Activated T-helper 17 cell treated with anti-CD3 and anti-CD28 coated beads, Interleukin-2, amount 50 U/mL, for 72 hours (primary cell): ENCODE measurements around the gene CUTC. TPM values are rescaled to one million over a fixed set of nuclear protein-coding genes. Genes with fewer than 3 reads are reported as not detected.
"Not testable (repeated sequence)": the region's sequence is repeated elsewhere in the genome, so short reads cannot be mapped to it uniquely, and the experiment has no call there.

ENCODE experiments used
- ATAC-seq: fragments of 150-1000 bp; cut with Tn5 transposase; replicated peaks from 2 replicates; pipeline ENCODE4 v1.10.0; 2021; ENCODE audit warnings: mild to moderate bottlenecking, moderate library complexity
- H3K27ac Mint-ChIP-seq: one replicate; pipeline ENCODE4 v1.8.0; 2022; ENCODE audit warnings: mixed read lengths
- H3K27me3 Mint-ChIP-seq: one replicate; pipeline ENCODE4 v1.8.0; 2022; ENCODE audit warnings: mixed read lengths
- H3K36me3 Mint-ChIP-seq: one replicate; pipeline ENCODE4 v1.8.0; 2022; ENCODE audit warnings: low read depth, mild to moderate bottlenecking, mixed read lengths
- H3K4me1 Mint-ChIP-seq: one replicate; pipeline ENCODE4 v1.8.0; 2022; ENCODE audit warnings: mixed read lengths
- H3K4me3 Mint-ChIP-seq: one replicate; pipeline ENCODE4 v1.8.0; 2022; ENCODE audit warnings: mild to moderate bottlenecking, mixed read lengths
- H3K9me3 Mint-ChIP-seq: one replicate; pipeline ENCODE4 v1.8.0; 2022; ENCODE audit warnings: mixed read lengths
- total RNA-seq, 2 donors: library from RNA; stranded (reverse); gene quantifications; one replicate each; pipeline ENCODE4 v1.2.3, GENCODE V29; 2022

The CUTC gene
- total RNA-seq, 2 donors from 2014 or later, result 25.6 to 30.9 TPM

GRCh38 chr10:99731306-99732032 is 565 bp upstream of the CUTC start:
- Mint-ChIP-seq H3K27ac (peak overlapping the region; percentile 99), H3K27me3 (no peaks in the 10 kb centered on the region), H3K9me3 (no peaks in the 10 kb centered on the region), H3K4me1 (peaks cover 20% of the 10 kb centered on the region), H3K4me3 (peak overlapping the region; percentile 100), H3K36me3 (peaks cover 67% of the 10 kb centered on the region)
- no peak for ATAC-seq

- H3K36me3 Mint-ChIP-seq, result peaks cover 67% of the 10 kb centered on the region
- H3K27me3 Mint-ChIP-seq, result no peaks in the 10 kb centered on the region
- H3K4me1 Mint-ChIP-seq, result peaks cover 20% of the 10 kb centered on the region
- no peaks in the 10 kb centered on the region for H3K9me3 Mint-ChIP-seq
- no peak for ATAC-seq
- H3K4me3 Mint-ChIP-seq, result peak overlapping the region; percentile 100
- no peak overlapping the region for H3K27ac Mint-ChIP-seq
These were observed 1.3 kb downstream of the CUTC start for GRCh38 chr10:99733366-99733765.

GRCh38 chr10:99734111-99734510 is 2.1 kb downstream of the CUTC start:
- Mint-ChIP-seq H3K36me3 (peaks cover 67% of the 10 kb centered on the region), H3K4me3 (peak overlapping the region; percentile 100), H3K4me1 (peaks cover 20% of the 10 kb centered on the region)
- not testable (repeated sequence) for H3K27me3 Mint-ChIP-seq, H3K27ac Mint-ChIP-seq, H3K9me3 Mint-ChIP-seq, ATAC-seq

GRCh38 chr10:99740260-99740659 is 8.2 kb downstream of the CUTC start:
- ATAC-seq, result no peak
- H3K4me3 Mint-ChIP-seq, result no peak overlapping the region
- no peaks in the 10 kb centered on the region for H3K27me3 Mint-ChIP-seq
- H3K4me1 Mint-ChIP-seq, result peaks cover 16% of the 10 kb centered on the region
- no peak overlapping the region for H3K27ac Mint-ChIP-seq
- H3K9me3 Mint-ChIP-seq, result peaks cover 3% of the 10 kb centered on the region
- H3K36me3 Mint-ChIP-seq, result peaks cover 100% of the 10 kb centered on the region

GRCh38 chr10:99740933-99741559 is 9.0 kb downstream of the CUTC start:
- Mint-ChIP-seq H3K9me3 (peaks cover 3% of the 10 kb centered on the region), H3K27me3 (no peaks in the 10 kb centered on the region), H3K4me1 (peaks cover 16% of the 10 kb centered on the region), H3K36me3 (peaks cover 100% of the 10 kb centered on the region), H3K4me3 (no peak overlapping the region), H3K27ac (peak overlapping the region; percentile 53)
- no peak for ATAC-seq

- Mint-ChIP-seq H3K27ac (no peak overlapping the region), H3K4me1 (peaks cover 16% of the 10 kb centered on the region)
These were observed 10.2 kb downstream of the CUTC start for GRCh38 chr10:99742254-99742653.

GRCh38 chr10:99742701-99743100 is 10.7 kb downstream of the CUTC start:
- no peak overlapping the region for H3K27ac Mint-ChIP-seq
- H3K9me3 Mint-ChIP-seq, result peaks cover 3% of the 10 kb centered on the region
- peaks cover 16% of the 10 kb centered on the region for H3K4me1 Mint-ChIP-seq
- no peak for ATAC-seq
- H3K36me3 Mint-ChIP-seq, result peaks cover 100% of the 10 kb centered on the region
- H3K4me3 Mint-ChIP-seq, result no peak overlapping the region
- no peaks in the 10 kb centered on the region for H3K27me3 Mint-ChIP-seq

More at GRCh38 chr10:99742254-99742653, 10.2 kb downstream of the CUTC start:
- no peaks in the 10 kb centered on the region for H3K27me3 Mint-ChIP-seq
- H3K4me3 Mint-ChIP-seq, result no peak overlapping the region
- H3K36me3 Mint-ChIP-seq, result peaks cover 100% of the 10 kb centered on the region
- no peak for ATAC-seq
- H3K9me3 Mint-ChIP-seq, result peaks cover 3% of the 10 kb centered on the region

- no peak for ATAC-seq
- Mint-ChIP-seq H3K4me1 (peaks cover 20% of the 10 kb centered on the region), H3K27me3 (no peaks in the 10 kb centered on the region), H3K4me3 (no peak overlapping the region), H3K36me3 (peaks cover 100% of the 10 kb centered on the region), H3K9me3 (peaks cover 3% of the 10 kb centered on the region), H3K27ac (no peak overlapping the region)
These were observed 11.8 kb downstream of the CUTC start for GRCh38 chr10:99743841-99744240.

- not testable (repeated sequence) for ATAC-seq, H3K4me3 Mint-ChIP-seq, H3K9me3 Mint-ChIP-seq, H3K27ac Mint-ChIP-seq, H3K27me3 Mint-ChIP-seq
- Mint-ChIP-seq H3K4me1 (peaks cover 20% of the 10 kb centered on the region), H3K36me3 (peaks cover 100% of the 10 kb centered on the region)
These were observed 14.1 kb downstream of the CUTC start for GRCh38 chr10:99746166-99746565.

- Mint-ChIP-seq H3K27me3 (no peaks in the 10 kb centered on the region), H3K4me1 (peaks cover 4% of the 10 kb centered on the region), H3K9me3 (no peaks in the 10 kb centered on the region), H3K27ac (no peak overlapping the region), H3K36me3 (peaks cover 100% of the 10 kb centered on the region), H3K4me3 (no peak overlapping the region)
- ATAC-seq, result no peak
These were observed 16.9 kb downstream of the CUTC start for GRCh38 chr10:99748823-99749451.

GRCh38 chr10:99750641-99751040 is 18.6 kb downstream of the CUTC start:
- H3K4me3 Mint-ChIP-seq, result no peak overlapping the region
- no peaks in the 10 kb centered on the region for H3K27me3 Mint-ChIP-seq
- no peak overlapping the region for H3K27ac Mint-ChIP-seq
- peaks cover 100% of the 10 kb centered on the region for H3K36me3 Mint-ChIP-seq
- H3K9me3 Mint-ChIP-seq, result no peaks in the 10 kb centered on the region
- no peak for ATAC-seq
- H3K4me1 Mint-ChIP-seq, result peaks cover 4% of the 10 kb centered on the region

GRCh38 chr10:99754670-99755069 is 22.6 kb downstream of the CUTC start:
- Mint-ChIP-seq H3K9me3 (no peaks in the 10 kb centered on the region), H3K4me1 (no peaks in the 10 kb centered on the region)

GRCh38 chr10:99756159-99756558 is 24.1 kb downstream of the CUTC start:
- peaks cover 100% of the 10 kb centered on the region for H3K36me3 Mint-ChIP-seq
- no peaks in the 10 kb centered on the region for H3K4me1 Mint-ChIP-seq
- H3K27me3 Mint-ChIP-seq, result no peaks in the 10 kb centered on the region
- H3K9me3 Mint-ChIP-seq, result no peaks in the 10 kb centered on the region
- H3K27ac Mint-ChIP-seq, result no peak overlapping the region
- no peak for ATAC-seq
- no peak overlapping the region for H3K4me3 Mint-ChIP-seq

More at GRCh38 chr10:99754670-99755069, 22.6 kb downstream of the CUTC start:
- Mint-ChIP-seq H3K27me3 (no peaks in the 10 kb centered on the region), H3K36me3 (peaks cover 100% of the 10 kb centered on the region), H3K27ac (no peak overlapping the region), H3K4me3 (no peak overlapping the region)
- ATAC-seq, result no peak

- H3K4me3 Mint-ChIP-seq, result no peak overlapping the region
- peaks cover 88% of the 10 kb centered on the region for H3K36me3 Mint-ChIP-seq
- no peaks in the 10 kb centered on the region for H3K4me1 Mint-ChIP-seq
- H3K27ac Mint-ChIP-seq, result no peak overlapping the region
- ATAC-seq, result no peak
- H3K9me3 Mint-ChIP-seq, result no peaks in the 10 kb centered on the region
- no peaks in the 10 kb centered on the region for H3K27me3 Mint-ChIP-seq
These were observed 26.3 kb downstream of the CUTC start for GRCh38 chr10:99758211-99758891.
